Testis (tissue), 2 donors: ENCODE measurements around the gene ESPN.

Source experiments
- CTCF ChIP-seq, 3 experiments: fragments of 450-650 bp in 2 of 3; fragments of 200-600 bp in 1 of 3; sonication (generic) in 1 of 3; IDR thresholded peaks; one replicate each; pipeline ENCODE4 v1.5.1; 2016 to 2019; ENCODE audit warnings: antibody characterized with exemption in 3 of 3, mild to moderate bottlenecking in 2 of 3, moderate library complexity in 1 of 3
- POLR2A ChIP-seq: fragments of 450-650 bp; IDR thresholded peaks from one replicate; pipeline ENCODE4 v1.6.1; 2017; ENCODE audit warnings: antibody characterized with exemption, mild to moderate bottlenecking, moderate library complexity

GRCh38 chr1:6502000-6502891 lies 77.7 kb downstream of the ESPN start:
- TF ChIP-seq CTCF (IDR thresholded peaks at IDR 0.05) = no peak
- no peak for TF ChIP-seq POLR2A
